ENCODE measurements around the gene VCAN.

- no peak for TF ChIP-seq TCF7L2 (IDR thresholded peaks at IDR 0.05; ENCODE audit: low read depth, low read length)
- no peak for TF ChIP-seq POLR2AphosphoS5 (IDR thresholded peaks at IDR 0.05; ENCODE audit: low read depth, low read length)
- peak; percentile 51; the same call in 1 of the 2 replicates for TF ChIP-seq CTCF (IDR thresholded peaks at IDR 0.05)
- no peak for TF ChIP-seq REST (IDR thresholded peaks at IDR 0.05; ENCODE audit: insufficient read depth in 1 of 2, low read depth in 2 of 2, low read length in 1 of 2)
These were observed 92.7 kb downstream of the VCAN start for GRCh38 chr5:83564069-83564749.
